Ishikawa (cell line): ENCODE results near the gene ZNF408.

Experiments used
- CEBPB ChIP-seq: IDR thresholded peaks from 2 replicates; pipeline ENCODE4 v1.6.1; 2012
- CREB1 ChIP-seq: IDR thresholded peaks from 2 replicates; pipeline ENCODE4 v1.6.1; 2012; ENCODE audit warnings: low read depth
- EGR1 ChIP-seq: IDR thresholded peaks from 2 replicates; pipeline ENCODE4 v1.6.1; 2012
- EP300 ChIP-seq: IDR thresholded peaks from 2 replicates; pipeline ENCODE4 v1.6.1; 2012; ENCODE audit warnings: borderline replicate concordance
- FOXM1 ChIP-seq: IDR thresholded peaks from 2 replicates; pipeline ENCODE4 v1.6.1; 2012; ENCODE audit warnings: low read depth, borderline replicate concordance
- NFIC ChIP-seq: IDR thresholded peaks from 2 replicates; pipeline ENCODE4 v1.6.1; 2012
- RAD21 ChIP-seq: IDR thresholded peaks from 2 replicates; pipeline ENCODE4 v1.6.1; 2012; ENCODE audit warnings: low read depth
- REST ChIP-seq: IDR thresholded peaks from 2 replicates; pipeline ENCODE4 v1.6.1; 2012; ENCODE audit warnings: low read depth, mild to moderate bottlenecking
- TAF1 ChIP-seq: IDR thresholded peaks from 2 replicates; pipeline ENCODE4 v1.6.1; 2012; ENCODE audit warnings: low read depth, mild to moderate bottlenecking
- TCF12 ChIP-seq: IDR thresholded peaks from 2 replicates; pipeline ENCODE4 v1.6.1; 2012; ENCODE audit warnings: low read depth
- TEAD4 ChIP-seq: IDR thresholded peaks from 2 replicates; pipeline ENCODE4 v1.6.1; 2012
- YY1 ChIP-seq: IDR thresholded peaks from 2 replicates; pipeline ENCODE4 v1.6.1; 2012; ENCODE audit warnings: low read depth
- ZBTB7A ChIP-seq: IDR thresholded peaks from 2 replicates; pipeline ENCODE4 v1.6.1; 2012; ENCODE audit warnings: low read depth
- TF ChIP-seq, protein P1 (sequence below): IDR thresholded peaks from 2 replicates; pipeline ENCODE4 v1.6.1; 2012
- TF ChIP-seq, protein P2 (sequence below): IDR thresholded peaks from 2 replicates; pipeline ENCODE4 v1.6.1; 2012

Gene ZNF408

GRCh38 chr11:46723359-46723680 lies 22.5 kb downstream of the ZNF408 start:
- TF ChIP-seq TEAD4 (no peak), ZBTB7A (no peak), CREB1 (no peak), CEBPB (no peak)

DNA sequence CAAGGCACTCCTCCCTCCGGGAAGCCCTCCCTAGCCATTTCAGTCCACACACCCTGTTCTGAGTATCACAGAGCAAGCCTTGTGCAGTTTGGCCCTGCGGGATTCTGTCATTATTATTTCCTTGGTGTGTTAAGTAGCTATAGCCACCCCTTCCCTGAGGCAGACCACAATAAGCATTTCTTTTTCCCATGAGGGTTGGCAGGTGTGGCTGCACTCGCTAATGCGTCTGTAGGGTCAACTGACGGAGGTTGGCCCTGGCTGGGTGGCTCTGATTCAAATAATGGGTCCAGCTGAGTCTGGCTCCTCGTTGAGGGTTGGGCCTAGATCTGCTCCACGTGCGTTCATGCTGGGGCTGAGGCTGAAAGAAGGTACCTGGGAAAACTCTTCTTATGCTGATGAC lies 23.3 kb downstream of the ZNF408 start:
- TF ChIP-seq REST: no peak

- no peak for TF ChIP-seq RAD21
Measured at GRCh38 chr11:46725338-46726205, 24.7 kb downstream of the ZNF408 start.

- no peak for TF ChIP-seq TAF1
- TF ChIP-seq ZBTB7A: no peak
- TF ChIP-seq NFIC: no peak
- TF ChIP-seq EP300: no peak
- no peak for TF ChIP-seq RAD21
- TF ChIP-seq YY1: no peak
- TF ChIP-seq, protein P1, sequence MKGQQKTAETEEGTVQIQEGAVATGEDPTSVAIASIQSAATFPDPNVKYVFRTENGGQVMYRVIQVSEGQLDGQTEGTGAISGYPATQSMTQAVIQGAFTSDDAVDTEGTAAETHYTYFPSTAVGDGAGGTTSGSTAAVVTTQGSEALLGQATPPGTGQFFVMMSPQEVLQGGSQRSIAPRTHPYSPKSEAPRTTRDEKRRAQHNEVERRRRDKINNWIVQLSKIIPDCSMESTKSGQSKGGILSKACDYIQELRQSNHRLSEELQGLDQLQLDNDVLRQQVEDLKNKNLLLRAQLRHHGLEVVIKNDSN: no peak
- no peak for TF ChIP-seq CREB1
- no peak for TF ChIP-seq TEAD4
- no peak for TF ChIP-seq FOXM1
- TF ChIP-seq REST: no peak
- TF ChIP-seq EGR1: no peak
- TF ChIP-seq, protein P2, sequence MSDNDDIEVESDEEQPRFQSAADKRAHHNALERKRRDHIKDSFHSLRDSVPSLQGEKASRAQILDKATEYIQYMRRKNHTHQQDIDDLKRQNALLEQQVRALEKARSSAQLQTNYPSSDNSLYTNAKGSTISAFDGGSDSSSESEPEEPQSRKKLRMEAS: no peak
- TF ChIP-seq TCF12: no peak
- TF ChIP-seq CEBPB: no peak
Measured at GRCh38 chr11:46726206-46726862, 25.5 kb downstream of the ZNF408 start.

GRCh38 chr11:46727952-46728658 lies 27.3 kb downstream of the ZNF408 start:
- no peak for TF ChIP-seq RAD21
- no peak for TF ChIP-seq TAF1
- no peak for TF ChIP-seq CREB1
- no peak for TF ChIP-seq TCF12
- TF ChIP-seq, protein P1: no peak
- TF ChIP-seq NFIC: no peak
- no peak for TF ChIP-seq FOXM1
- no peak for TF ChIP-seq ZBTB7A
- TF ChIP-seq TEAD4: no peak
- no peak for TF ChIP-seq CEBPB
- TF ChIP-seq EP300: no peak
- TF ChIP-seq EGR1: no peak
- TF ChIP-seq YY1: no peak
- TF ChIP-seq REST: no peak
- TF ChIP-seq, protein P2: no peak
